Fibroblast of lung (primary cell): ENCODE data around the gene MAGI2.

Source experiments
- CTCF ChIP-seq, 2 donors: IDR thresholded peaks in 1 of 2; conservative IDR thresholded peaks in 1 of 2; 1 replicate in 1 of 2; 2 replicates in 1 of 2; pipeline ENCODE4 v1.5.1; 2011 to 2012; ENCODE audit warnings: low read length in 2 of 2, control low read depth in 1 of 2, inconsistent platforms in 1 of 2, low read depth in 1 of 2, mild to moderate bottlenecking in 1 of 2
- EZH2 ChIP-seq: IDR thresholded peaks from 2 replicates; pipeline ENCODE4 v1.5.1; 2012; ENCODE audit warnings: low read length, control low read depth, mild to moderate bottlenecking; ENCODE audit errors: missing control alignments

GRCh38 chr7:78864339-78864738 lies 589.1 kb downstream of the MAGI2 start:
- TF ChIP-seq CTCF (conservative IDR thresholded peaks at IDR 0.05 in 1 of 2, IDR thresholded peaks at IDR 0.05 in 1 of 2; ENCODE audit: low read depth in 1 of 2, low read length in 2 of 2): no peak
- no peak for TF ChIP-seq EZH2
